IMR-90 (cell line): ENCODE data around the gene MYO10. TPM values are rescaled to one million over a fixed set of nuclear protein-coding genes. Genes with fewer than 3 reads are reported as not detected.

Experiments
- ATAC-seq: fragments of 200-7000 bp; cut with Tn5 transposase; 2 replicates; pipeline ENCODE4 v1.9.1; 2020; ENCODE audit warnings: low read depth, mild to moderate bottlenecking, moderate library complexity
- BruUV-seq: library from RNA; stranded (reverse); fragments of 400-500 nt; replicated peaks from 2 replicates; lab custom pipeline; 2021; lab: Mats Ljungman, UMichigan
- CTCF ChIA-PET: fragments of 300-600 bp; formaldehyde crosslinking; extraction: SDS; loops from one replicate; lab custom pipeline; 2021; ENCODE audit warnings: antibody characterized with exemption; lab: Yijun Ruan, JAX
- POLR2A ChIA-PET: fragments of 300-600 bp; sonication (Branson Sonifier 250); formaldehyde crosslinking; loops from one replicate; lab custom pipeline; 2022; ENCODE audit warnings: antibody characterized with exemption; ENCODE audit not compliant: unreplicated experiment; lab: Charles Lee
- DNase-seq: peaks from one replicate; pipeline ENCODE4 v3.0.0; 2013
- H2AFZ ChIP-seq: replicated peaks from 2 replicates; pipeline ENCODE3; 2013; ENCODE audit warnings: low read length, mild to moderate bottlenecking; ENCODE audit not compliant: poor library complexity
- H2AK5ac ChIP-seq: 2 replicates; pipeline ENCODE4 v1.6.1; 2013; ENCODE audit warnings: low read depth, low read length, inconsistent platforms
- H2AK9ac ChIP-seq: replicated peaks from 2 replicates; pipeline ENCODE3; 2013; ENCODE audit warnings: mild to moderate bottlenecking, low read depth, low read length, moderate library complexity; ENCODE audit not compliant: poor library complexity
- H2BK120ac ChIP-seq: 2 replicates; pipeline ENCODE4 v1.6.1; 2013; ENCODE audit warnings: low read depth, low read length, inconsistent platforms
- H2BK15ac ChIP-seq: 3 replicates; pipeline ENCODE4 v1.6.1; 2013; ENCODE audit warnings: low read depth, low read length, inconsistent platforms
- H2BK20ac ChIP-seq: 2 replicates; pipeline ENCODE4 v1.6.1; 2013; ENCODE audit warnings: low read depth, mild to moderate bottlenecking, inconsistent platforms, low read length, moderate library complexity
- H2BK5ac ChIP-seq: 2 replicates; pipeline ENCODE4 v1.6.1; 2013; ENCODE audit warnings: mild to moderate bottlenecking, low read depth, low read length, inconsistent platforms; ENCODE audit not compliant: poor library complexity, severe bottlenecking
- H3K14ac ChIP-seq: replicated peaks from 2 replicates; pipeline ENCODE4 v1.6.1; 2013; ENCODE audit warnings: low read depth, low read length, inconsistent platforms
- H3K18ac ChIP-seq: 2 replicates; pipeline ENCODE4 v1.6.1; 2013; ENCODE audit warnings: low read depth, low read length, control low read depth
- H3K23ac ChIP-seq: 2 replicates; pipeline ENCODE4 v1.6.1; 2013; ENCODE audit warnings: low read depth, low read length, inconsistent platforms
- H3K27ac ChIP-seq: 2 replicates; pipeline ENCODE4 v1.5.1; 2013; ENCODE audit warnings: mild to moderate bottlenecking, control low read depth, low read length; ENCODE audit not compliant: insufficient read depth
- H3K27me3 ChIP-seq: 2 replicates; pipeline ENCODE4 v1.6.1; 2013; ENCODE audit warnings: low read length; ENCODE audit not compliant: control insufficient read depth, insufficient read depth
- H3K36me3 ChIP-seq: 2 replicates; pipeline ENCODE4 v1.6.1; 2013; ENCODE audit warnings: low read length, mixed read lengths; ENCODE audit not compliant: control insufficient read depth, insufficient read depth
- H3K4ac ChIP-seq: 2 replicates; pipeline ENCODE4 v1.6.1; 2013; ENCODE audit warnings: low read depth, low read length, inconsistent platforms
- H3K4me1 ChIP-seq: 2 replicates; pipeline ENCODE4 v1.6.1; 2013; ENCODE audit warnings: low read length, mixed read lengths; ENCODE audit not compliant: control insufficient read depth, insufficient read depth
- H3K4me2 ChIP-seq: 2 replicates; pipeline ENCODE4 v1.6.1; 2013; ENCODE audit warnings: low read depth, mild to moderate bottlenecking, control low read depth, low read length, moderate library complexity
- H3K4me3 ChIP-seq: 2 replicates; pipeline ENCODE4 v1.5.1; 2013; ENCODE audit warnings: low read depth, mild to moderate bottlenecking, control low read depth, low read length, moderate library complexity; ENCODE audit not compliant: insufficient read depth
- H3K56ac ChIP-seq: 2 replicates; pipeline ENCODE4 v1.6.1; 2013; ENCODE audit warnings: low read length, inconsistent platforms; ENCODE audit not compliant: insufficient read depth; ENCODE audit errors: extremely low read depth
- H3K79me1 ChIP-seq, 2 experiments: 2 replicates each; pipeline ENCODE4 v1.6.1; 2013; ENCODE audit warnings: low read length in 2 of 2, inconsistent platforms in 1 of 2, low read depth in 1 of 2
- H3K9ac ChIP-seq: 2 replicates; pipeline ENCODE4 v1.6.1; 2013; ENCODE audit warnings: low read depth, low read length, control low read depth
- H3K9me1 ChIP-seq: 2 replicates; pipeline ENCODE4 v1.6.1; 2013; ENCODE audit warnings: low read length, inconsistent platforms; ENCODE audit not compliant: insufficient read depth
- H3K9me3 ChIP-seq: 2 replicates; pipeline ENCODE4 v1.6.1; 2013; ENCODE audit warnings: low read length; ENCODE audit not compliant: control insufficient read depth, insufficient read depth
- H4K20me1 ChIP-seq: 2 replicates; pipeline ENCODE4 v1.6.1; 2013; ENCODE audit warnings: low read length, inconsistent platforms; ENCODE audit not compliant: insufficient read depth
- H4K5ac ChIP-seq: 2 replicates; pipeline ENCODE4 v1.6.1; 2013; ENCODE audit warnings: mild to moderate bottlenecking, low read depth, low read length, control low read depth
- H4K8ac ChIP-seq, 2 experiments: 2 replicates each; pipeline ENCODE4 v1.6.1; 2013; ENCODE audit warnings: low read depth in 2 of 2, low read length in 2 of 2, control low read depth in 1 of 2, inconsistent platforms in 1 of 2
- H4K91ac ChIP-seq: 2 replicates; pipeline ENCODE4 v1.6.1; 2013; ENCODE audit warnings: low read depth, low read length, inconsistent platforms; ENCODE audit not compliant: insufficient read depth
- BHLHE40 ChIP-seq: fragments of 150-350 bp; IDR thresholded peaks from 2 replicates; pipeline ENCODE4 v1.6.1; 2016; ENCODE audit warnings: mild to moderate bottlenecking, low read depth, low read length
- CEBPB ChIP-seq: IDR thresholded peaks from 2 replicates; pipeline ENCODE4 v1.6.1; 2012; ENCODE audit warnings: low read depth, low read length, improper control_type of control experiment
- CHD1 ChIP-seq: IDR thresholded peaks from 2 replicates; pipeline ENCODE4 v1.6.1; 2012; ENCODE audit warnings: low read depth, low read length, improper control_type of control experiment
- ELK1 ChIP-seq: fragments of 150-350 bp; IDR thresholded peaks from 2 replicates; pipeline ENCODE4 v1.6.1; 2016; ENCODE audit warnings: low read depth, mild to moderate bottlenecking, low read length, moderate library complexity, borderline replicate concordance
- FOS ChIP-seq: fragments of 150-350 bp; IDR thresholded peaks from 2 replicates; pipeline ENCODE4 v1.6.1; 2016; ENCODE audit warnings: low read depth, low read length
- MAFK ChIP-seq: IDR thresholded peaks from 2 replicates; pipeline ENCODE4 v1.6.1; 2012; ENCODE audit warnings: low read depth, low read length, improper control_type of control experiment
- MAZ ChIP-seq: IDR thresholded peaks from 2 replicates; pipeline ENCODE4 v1.6.1; 2012; ENCODE audit warnings: low read depth, mild to moderate bottlenecking, low read length, improper control_type of control experiment, moderate library complexity, borderline replicate concordance
- MXI1 ChIP-seq: IDR thresholded peaks from 2 replicates; pipeline ENCODE4 v1.6.1; 2012; ENCODE audit warnings: low read depth, mild to moderate bottlenecking, low read length, moderate library complexity, borderline replicate concordance
- NFE2L2 ChIP-seq: fragments of 150-350 bp; IDR thresholded peaks from 2 replicates; pipeline ENCODE4 v1.6.1; 2016; ENCODE audit warnings: low read depth, mild to moderate bottlenecking, low read length
- RAD21 ChIP-seq: IDR thresholded peaks from 2 replicates; pipeline ENCODE4 v1.6.1; 2012; ENCODE audit warnings: low read length, improper control_type of control experiment
- RCOR1 ChIP-seq: IDR thresholded peaks from 2 replicates; pipeline ENCODE4 v1.6.1; 2012; ENCODE audit warnings: mild to moderate bottlenecking, low read length, improper control_type of control experiment; ENCODE audit not compliant: insufficient replicate concordance
- RFX5 ChIP-seq: IDR thresholded peaks from 2 replicates; pipeline ENCODE4 v1.8.0; 2012; ENCODE audit warnings: low read depth, mild to moderate bottlenecking, low read length, moderate library complexity
- SMC3 ChIP-seq: fragments of 150-350 bp; IDR thresholded peaks from 2 replicates; pipeline ENCODE4 v1.6.1; 2016; ENCODE audit warnings: low read depth, mild to moderate bottlenecking, antibody characterized with exemption, low read length, moderate library complexity
- USF2 ChIP-seq: fragments of 150-350 bp; IDR thresholded peaks from 2 replicates; pipeline ENCODE4 v1.6.1; 2017; ENCODE audit warnings: mild to moderate bottlenecking, antibody characterized with exemption, low read length, low read depth
- WGBS, 2 experiments: methylation state at CpG; one replicate each; pipeline versions ENCODE4 v1.1.5 to v1.1.7; 2013; ENCODE audit warnings: missing lambda C conversion rate in 2 of 2; ENCODE audit not compliant: insufficient read length in 1 of 2; ENCODE audit errors: extremely low coverage in 2 of 2; 5-methylcytosine and 5-hydroxymethylcytosine counted together
- dilution Hi-C: fragments of 300-500 bp; cut with HindIII; formaldehyde crosslinking; loops from one replicate; pipeline ENCODE4 v1.14.3; 2018; ENCODE audit warnings: low sequenced_read_pairs; ENCODE audit not compliant: unreplicated experiment
- in situ Hi-C: fragments of 300-500 bp; cut with MboI; formaldehyde crosslinking; loops from 3 replicates; pipeline ENCODE4 v1.14.3; 2019; ENCODE audit warnings: low sequenced_read_pairs, inconsistent platforms, mixed read lengths
- intact Hi-C: fragments of 100-400 bp; cut with micrococcal nuclease; formaldehyde crosslinking; loops from 2 replicates; pipeline ENCODE4 v1.10.0; 2022
- polyA plus RNA-seq, 3 experiments: library from polyadenylated mRNA; depleted of rRNA; stranded (reverse); fragments of >200 nt; gene quantifications; 2 replicates each; pipeline ENCODE4 v1.2.3, GENCODE V29; 2012; ENCODE audit warnings: low replicate concordance in 1 of 3
- total RNA-seq: library from RNA; depleted of rRNA; stranded (reverse); fragments of >200 nt; gene quantifications from 2 replicates; pipeline ENCODE4 v1.2.3, GENCODE V29; 2012

MYO10 gene
- total and polyA plus RNA-seq, 2 of the 4 experiments (the other 2 are of a cell fraction) = 39.9 to 115 TPM

GRCh38 chr5:16803831-16804230, 132.3 kb downstream of the MYO10 start:
- no peaks in the 10 kb centered on the region for H3K27me3 ChIP-seq
- no peak for TF ChIP-seq RCOR1
- no peak for TF ChIP-seq SMC3
- no peak for TF ChIP-seq CEBPB
- no peak for TF ChIP-seq CHD1
- no peak for TF ChIP-seq USF2
- no peak for TF ChIP-seq MXI1
- no peak for TF ChIP-seq RAD21
- no peak for TF ChIP-seq FOS
- TF ChIP-seq MAFK = no peak
- TF ChIP-seq RFX5 = no peak
- TF ChIP-seq MAZ = no peak
- TF ChIP-seq BHLHE40 = no peak
- TF ChIP-seq NFE2L2 = no peak
- no peak for TF ChIP-seq ELK1
- H4K5ac ChIP-seq = no peak overlapping the region
- H2BK20ac ChIP-seq = no peak overlapping the region
- H2BK5ac ChIP-seq = no peak overlapping the region
- peaks cover 96% of the 10 kb centered on the region for H4K20me1 ChIP-seq
- H3K4me2 ChIP-seq = no peak overlapping the region
- DNase-seq = no peak
- H3K4me1 ChIP-seq = peaks cover 9% of the 10 kb centered on the region
- peaks cover 3% of the 10 kb centered on the region; the same call in 1 of the 2 replicates for H3K36me3 ChIP-seq
- H2BK15ac ChIP-seq = no peak overlapping the region
- H3K4me3 ChIP-seq = no peak overlapping the region
- no peaks in the 10 kb centered on the region for H3K9me3 ChIP-seq
- no peak overlapping the region for H3K4ac ChIP-seq
- intact Hi-C loops = no loop called here
- no peak overlapping the region for H4K8ac ChIP-seq
- POLR2A ChIA-PET = no interaction called here
- no peak overlapping the region for H3K56ac ChIP-seq
- dilution Hi-C loops = no loop called here
- CTCF ChIA-PET = no interaction called here
- H3K23ac ChIP-seq = no peak overlapping the region
- H3K79me1 ChIP-seq = peaks cover 18 to 81% of the 10 kb centered on the region in 2 experiments
- no peak overlapping the region for H2AK5ac ChIP-seq
- ATAC-seq = no peak
- H4K91ac ChIP-seq = no peak overlapping the region
- H3K9me1 ChIP-seq = peaks cover 35% of the 10 kb centered on the region
- no peak overlapping the region for H3K27ac ChIP-seq
- H3K18ac ChIP-seq = no peak overlapping the region
- BruUV-seq = no TSS peak
- no peak overlapping the region for H2BK120ac ChIP-seq
- H3K14ac ChIP-seq = peak overlapping the region; percentile 25; the same call in 1 of the 2 replicates
- in situ Hi-C loops = loop anchor here (5.0 kb wide), 1 partner anchor 128 kb away; no protein-coding TSS in a partner anchor
- no peak overlapping the region for H3K9ac ChIP-seq
- peak overlapping the region; percentile 15 for H2AK9ac ChIP-seq
- 81% methylated on average over 4 of the region's 9 CpGs; no CpG with 5 or more reads in 1 of the 2 experiments for WGBS, 2 experiments
- H2AFZ ChIP-seq = no peak overlapping the region
